ENCODE results near the gene BOLL.
"Not testable (repeated sequence)": the region's sequence is repeated elsewhere in the genome, so short reads cannot be mapped to it uniquely, and the experiment has no call there.

BOLL gene

GRCh38 chr2:197798187-197798586, 13.1 kb upstream of the BOLL start:
- no peak for DNase-seq (ENCODE audit: low read depth)

GRCh38 chr2:197795277-197795676, 10.2 kb upstream of the BOLL start:
- no peak for DNase-seq (ENCODE audit: low read depth)

- DNase-seq (ENCODE audit: low read depth) = no peak
Observed at GRCh38 chr2:197793456-197793855, 8.3 kb upstream of the BOLL start.

GRCh38 chr2:197786010-197786877, 1.1 kb upstream of the BOLL start:
- DNase-seq (ENCODE audit: low read depth) = peak; percentile 30

GRCh38 chr2:197782126-197782525, 3.0 kb downstream of the BOLL start:
- no peak for DNase-seq (ENCODE audit: low read depth)

GRCh38 chr2:197779261-197779660, 5.9 kb downstream of the BOLL start:
- no peak for DNase-seq (ENCODE audit: low read depth)

GRCh38 chr2:197777823-197778407, 7.2 kb downstream of the BOLL start:
- DNase-seq (ENCODE audit: low read depth) = peak; percentile 19

- no peak for DNase-seq (ENCODE audit: low read depth)
Observed at GRCh38 chr2:197760293-197760657, 24.8 kb downstream of the BOLL start.

- no peak for DNase-seq (ENCODE audit: low read depth)
Observed at GRCh38 chr2:197759625-197760292, 25.4 kb downstream of the BOLL start.

GRCh38 chr2:197759013-197759412, 26.1 kb downstream of the BOLL start:
- DNase-seq (ENCODE audit: low read depth) = no peak

- DNase-seq (ENCODE audit: low read depth) = no peak
Observed at GRCh38 chr2:197740200-197740599, 44.9 kb downstream of the BOLL start.

GRCh38 chr2:197728555-197729544, 56.3 kb downstream of the BOLL start:
- not testable (repeated sequence) for DNase-seq (ENCODE audit: low read depth)

- DNase-seq (ENCODE audit: low read depth) = no peak
Observed at GRCh38 chr2:197727011-197727410, 58.1 kb downstream of the BOLL start.

- no peak for DNase-seq (ENCODE audit: low read depth)
Observed at GRCh38 chr2:197717863-197718262, 67.3 kb downstream of the BOLL start.

GRCh38 chr2:197713271-197713670, 71.8 kb downstream of the BOLL start:
- DNase-seq (ENCODE audit: low read depth) = no peak

- no peak for DNase-seq (ENCODE audit: low read depth)
Observed at GRCh38 chr2:197711578-197711977, 73.5 kb downstream of the BOLL start.

GRCh38 chr2:197710424-197711042, 74.6 kb downstream of the BOLL start:
- DNase-seq (ENCODE audit: low read depth) = no peak

- not testable (repeated sequence) for DNase-seq (ENCODE audit: low read depth)
Observed at GRCh38 chr2:197709140-197709539, 76.0 kb downstream of the BOLL start.

GRCh38 chr2:197708331-197708730, 76.8 kb downstream of the BOLL start:
- DNase-seq (ENCODE audit: low read depth) = no peak

GRCh38 chr2:197707316-197708213, 77.6 kb downstream of the BOLL start:
- DNase-seq (ENCODE audit: low read depth) = no peak
